C4-2B (cell line): Measurements from ENCODE around the gene MXD3.
"Not testable (repeated sequence)": the region's sequence is repeated elsewhere in the genome, so short reads cannot be mapped to it uniquely, and the experiment has no call there.

Experiments
- H3K27ac ChIP-seq: fragments of 450-650 bp; 2 replicates; pipeline ENCODE4 v1.5.1; 2017
- ZFX ChIP-seq: fragments of 450-650 bp; IDR thresholded peaks from 2 replicates; pipeline ENCODE4 v1.6.1; 2017
- TF ChIP-seq, protein P1 (sequence below): fragments of 450-650 bp; conservative IDR thresholded peaks from 2 replicates; pipeline ENCODE4 v1.5.1; 2017; ENCODE audit warnings: mild to moderate bottlenecking

The MXD3 gene

GRCh38 chr5:177265395-177265794 lies 46.3 kb downstream of the MXD3 start:
- H3K27ac ChIP-seq: no peak overlapping the region
- TF ChIP-seq ZFX: no peak
- TF ChIP-seq, protein P1, sequence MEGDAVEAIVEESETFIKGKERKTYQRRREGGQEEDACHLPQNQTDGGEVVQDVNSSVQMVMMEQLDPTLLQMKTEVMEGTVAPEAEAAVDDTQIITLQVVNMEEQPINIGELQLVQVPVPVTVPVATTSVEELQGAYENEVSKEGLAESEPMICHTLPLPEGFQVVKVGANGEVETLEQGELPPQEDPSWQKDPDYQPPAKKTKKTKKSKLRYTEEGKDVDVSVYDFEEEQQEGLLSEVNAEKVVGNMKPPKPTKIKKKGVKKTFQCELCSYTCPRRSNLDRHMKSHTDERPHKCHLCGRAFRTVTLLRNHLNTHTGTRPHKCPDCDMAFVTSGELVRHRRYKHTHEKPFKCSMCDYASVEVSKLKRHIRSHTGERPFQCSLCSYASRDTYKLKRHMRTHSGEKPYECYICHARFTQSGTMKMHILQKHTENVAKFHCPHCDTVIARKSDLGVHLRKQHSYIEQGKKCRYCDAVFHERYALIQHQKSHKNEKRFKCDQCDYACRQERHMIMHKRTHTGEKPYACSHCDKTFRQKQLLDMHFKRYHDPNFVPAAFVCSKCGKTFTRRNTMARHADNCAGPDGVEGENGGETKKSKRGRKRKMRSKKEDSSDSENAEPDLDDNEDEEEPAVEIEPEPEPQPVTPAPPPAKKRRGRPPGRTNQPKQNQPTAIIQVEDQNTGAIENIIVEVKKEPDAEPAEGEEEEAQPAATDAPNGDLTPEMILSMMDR: no peak

DNA sequence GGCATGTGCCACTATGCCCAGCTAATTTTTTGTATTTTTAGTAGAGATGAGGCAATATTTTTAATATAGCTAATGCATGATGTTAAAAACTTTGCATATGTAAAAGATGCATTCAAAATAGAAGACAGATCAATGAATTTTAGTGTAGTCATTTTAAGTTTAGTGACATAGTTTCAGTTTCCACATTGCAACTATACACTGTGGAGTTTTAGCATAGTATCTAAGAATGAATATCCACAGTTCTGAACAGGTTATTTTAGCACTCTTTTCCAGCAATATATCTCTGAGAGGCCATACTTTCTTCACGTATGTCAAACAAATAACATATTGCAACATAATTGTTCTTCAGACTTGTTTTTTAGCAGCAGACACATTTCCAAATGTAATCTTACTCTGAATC lies 47.5 kb downstream of the MXD3 start:
- TF ChIP-seq ZFX: no peak
- TF ChIP-seq, protein P1: no peak
- H3K27ac ChIP-seq: no peak overlapping the region

GRCh38 chr5:177261510-177261909 lies 50.2 kb downstream of the MXD3 start:
- TF ChIP-seq ZFX: no peak
- TF ChIP-seq, protein P1: no peak
- no peak overlapping the region for H3K27ac ChIP-seq

- TF ChIP-seq ZFX: no peak
- TF ChIP-seq, protein P1: no peak
- H3K27ac ChIP-seq: no peak overlapping the region
Observed at GRCh38 chr5:177260961-177261360, 50.7 kb downstream of the MXD3 start.

DNA sequence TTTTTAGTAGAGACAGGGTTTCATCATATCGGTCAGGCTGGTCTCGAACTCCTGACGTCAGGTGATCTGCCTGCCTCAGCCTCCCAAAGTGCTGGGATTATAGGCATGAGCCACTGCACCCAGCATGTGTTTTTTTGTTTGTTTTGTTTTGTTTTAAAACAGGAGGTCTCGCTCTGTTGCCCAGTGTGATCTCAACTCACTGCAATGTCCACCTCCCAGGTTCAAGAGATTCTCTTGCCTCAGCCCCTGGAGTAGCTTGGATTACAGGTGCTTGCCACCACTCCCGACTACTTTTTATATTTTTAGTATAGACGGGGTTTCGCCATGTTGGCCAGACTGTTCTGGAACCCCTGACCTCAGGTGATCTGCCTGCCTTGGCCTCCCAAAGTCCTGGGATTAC lies 53.0 kb downstream of the MXD3 start:
- not testable (repeated sequence) for H3K27ac ChIP-seq
